HCEC 1CT (cell line): ENCODE results near the gene SOS1.
"Not testable (repeated sequence)": the region's sequence is repeated elsewhere in the genome, so short reads cannot be mapped to it uniquely, and the experiment has no call there.

Source experiments
- DNase-seq: peaks from one replicate; pipeline ENCODE4 v3.0.0-alpha.2; 2017

SOS1 gene

GRCh38 chr2:39138187-39138836, 17.5 kb upstream of the SOS1 start:
- DNase-seq: not testable (repeated sequence)

GRCh38 chr2:39136799-39137198, 15.9 kb upstream of the SOS1 start:
- DNase-seq: no peak

GRCh38 chr2:39135690-39136259, 14.9 kb upstream of the SOS1 start:
- no peak for DNase-seq

- no peak for DNase-seq
Observed at GRCh38 chr2:39133215-39133851, 12.5 kb upstream of the SOS1 start.

GRCh38 chr2:39128919-39129391, 8.1 kb upstream of the SOS1 start:
- peak; percentile 61 for DNase-seq

- DNase-seq: peak; percentile 61
Observed at GRCh38 chr2:39127973-39128372, 7.1 kb upstream of the SOS1 start.

- no peak for DNase-seq
Observed at GRCh38 chr2:39124746-39125057, 3.9 kb upstream of the SOS1 start.

GRCh38 chr2:39124000-39124745, 3.3 kb upstream of the SOS1 start:
- peak; percentile 94 for DNase-seq

GRCh38 chr2:39123436-39123999, 2.7 kb upstream of the SOS1 start:
- no peak for DNase-seq

GRCh38 chr2:39121523-39122063, 742 bp upstream of the SOS1 start:
- DNase-seq: no peak

GRCh38 chr2:39120521-39120770, 405 bp downstream of the SOS1 start:
- no peak for DNase-seq

GRCh38 chr2:39119732-39120520, 925 bp downstream of the SOS1 start:
- DNase-seq: peak; percentile 62

GRCh38 chr2:39118786-39119499, 1.9 kb downstream of the SOS1 start:
- DNase-seq: no peak

- no peak for DNase-seq
Observed at GRCh38 chr2:39115556-39115955, 5.3 kb downstream of the SOS1 start.

- DNase-seq: no peak
Observed at GRCh38 chr2:39114771-39115170, 6.1 kb downstream of the SOS1 start.

- no peak for DNase-seq
Observed at GRCh38 chr2:39109537-39109936, 11.3 kb downstream of the SOS1 start.

- no peak for DNase-seq
Observed at GRCh38 chr2:39108377-39108776, 12.5 kb downstream of the SOS1 start.

GRCh38 chr2:39107724-39108273, 13.1 kb downstream of the SOS1 start:
- DNase-seq: no peak

GRCh38 chr2:39107156-39107555, 13.7 kb downstream of the SOS1 start:
- DNase-seq: peak; percentile 35

GRCh38 chr2:39099870-39100728, 20.8 kb downstream of the SOS1 start:
- peak; percentile 49 for DNase-seq
